HG02642 (cell line): ENCODE measurements around the gene HSPG2.

Source experiments
- ATAC-seq: cut with Tn5 transposase; IDR thresholded peaks from one replicate; pipeline ENCODE4 v1.9.1; 2021; ENCODE audit warnings: mild to moderate bottlenecking; ENCODE audit not compliant: unreplicated experiment, poor library complexity

HSPG2 gene

GRCh38 chr1:21775985-21776562 is 161.0 kb downstream of the HSPG2 start:
- no peak for ATAC-seq

GRCh38 chr1:21775550-21775914 is 161.6 kb downstream of the HSPG2 start:
- no peak for ATAC-seq

GRCh38 chr1:21774835-21775549 is 162.1 kb downstream of the HSPG2 start:
- ATAC-seq = no peak

DNA sequence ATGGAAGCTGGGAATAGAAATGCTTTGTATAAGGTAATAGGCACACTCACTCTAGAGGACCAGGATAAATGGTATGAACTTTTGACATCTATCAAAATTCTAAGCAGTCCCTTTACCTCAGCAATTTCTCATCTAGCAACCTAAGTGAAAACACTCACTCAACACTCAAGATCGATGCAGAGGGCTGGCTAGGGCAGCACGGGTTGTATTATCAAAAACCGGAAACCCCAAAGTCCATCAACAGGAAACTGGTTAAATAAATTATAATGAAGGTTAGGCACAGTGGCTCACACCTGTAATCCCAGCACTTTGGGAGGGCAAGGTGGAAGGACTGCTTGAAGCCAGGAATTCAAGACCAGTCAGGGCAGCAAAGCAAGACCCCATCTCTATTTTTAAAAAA is 163.5 kb downstream of the HSPG2 start:
- ATAC-seq = no peak
